K562 (cell line): ENCODE data around the gene PHYH.

Experiments
- CBX2 ChIP-seq: fragments of 200-600 bp; sonication (generic); IDR thresholded peaks from one replicate; pipeline ENCODE4 v1.6.1; 2012; ENCODE audit warnings: mild to moderate bottlenecking, low read length, inconsistent platforms; ENCODE audit not compliant: insufficient read depth, poor library complexity, severe bottlenecking
- CREB1 ChIP-seq, 2 experiments: sonication (generic) in 1 of 2; formaldehyde crosslinking in 1 of 2; IDR thresholded peaks; 2 replicates each; pipeline versions ENCODE4 v1.6.1 to v1.8.0; 2012 to 2022; ENCODE audit warnings: inconsistent platforms in 1 of 2, mild to moderate bottlenecking in 1 of 2, missing genetic modification reagents in 1 of 2, moderate library complexity in 1 of 2
- EHMT2 ChIP-seq: fragments of 450-650 bp; IDR thresholded peaks from 2 replicates; pipeline ENCODE4 v1.6.1; 2018; ENCODE audit warnings: antibody characterized with exemption
- GABPA ChIP-seq: fragments of 200-800 bp; sonication (Bioruptor generic); conservative IDR thresholded peaks from 2 replicates; pipeline ENCODE4 v1.6.1; 2016; ENCODE audit warnings: low read depth, missing genetic modification characterization, missing compliant biosample characterization
- MXI1 ChIP-seq: IDR thresholded peaks from 2 replicates; pipeline ENCODE4 v1.6.1; 2011; ENCODE audit warnings: low read depth, mild to moderate bottlenecking, improper control_type of control experiment, low read length
- POLR2A ChIP-seq: fragments of 450-650 bp; conservative IDR thresholded peaks from 2 replicates; pipeline ENCODE4 v1.6.1; 2016
- TBL1XR1 ChIP-seq, 2 experiments: IDR thresholded peaks; 2 replicates each; pipeline ENCODE4 v1.6.1; 2012; ENCODE audit warnings: improper control_type of control experiment in 2 of 2, low read length in 2 of 2, mild to moderate bottlenecking in 1 of 2
- TCF3 ChIP-seq: sonication (generic); formaldehyde crosslinking; IDR thresholded peaks from 2 replicates; pipeline ENCODE4 v1.4.0; 2020; ENCODE audit warnings: mild to moderate bottlenecking, missing genetic modification reagents
- ZNF3 ChIP-seq: fragments of 250-450 bp; sonication (Bioruptor Pico); IDR thresholded peaks from 2 replicates; pipeline ENCODE4 v1.5.0; 2021; ENCODE audit warnings: mild to moderate bottlenecking, moderate library complexity
- ZNF76 ChIP-seq: fragments of 250-450 bp; sonication (Bioruptor Pico); IDR thresholded peaks from 2 replicates; pipeline ENCODE4 v1.4.0; 2020; ENCODE audit warnings: mild to moderate bottlenecking, moderate library complexity, borderline replicate concordance
- TF ChIP-seq, protein P1 (sequence below): fragments of 250-450 bp; sonication (Bioruptor Pico); IDR thresholded peaks from 2 replicates; pipeline ENCODE4 v1.8.0; 2021; ENCODE audit warnings: borderline replicate concordance, mild to moderate bottlenecking, moderate library complexity; ENCODE audit not compliant: poor library complexity, severe bottlenecking
- TF ChIP-seq, protein P2 (sequence below): fragments of 450-650 bp; formaldehyde crosslinking; IDR thresholded peaks from 2 replicates; pipeline ENCODE4 v1.4.0; 2020; ENCODE audit warnings: mild to moderate bottlenecking, moderate library complexity
- TF ChIP-seq, protein P3 (sequence below), 3 experiments: IDR thresholded peaks in 2 of 3; conservative IDR thresholded peaks in 1 of 3; 2 replicates each; pipeline ENCODE4 v1.5.1; 2011 to 2012; ENCODE audit warnings: low read length in 3 of 3, mild to moderate bottlenecking in 3 of 3, control low read depth in 2 of 3, improper control_type of control experiment in 1 of 3, inconsistent platforms in 1 of 3, low read depth in 1 of 3, mixed read lengths in 1 of 3, moderate library complexity in 1 of 3; ENCODE audit not compliant: insufficient read depth in 2 of 3
- TF ChIP-seq, protein P4 (sequence below): sonication (generic); formaldehyde crosslinking; IDR thresholded peaks from 2 replicates; pipeline ENCODE4 v1.8.0; 2022; ENCODE audit warnings: missing genetic modification reagents, mild to moderate bottlenecking, borderline replicate concordance

DNA sequence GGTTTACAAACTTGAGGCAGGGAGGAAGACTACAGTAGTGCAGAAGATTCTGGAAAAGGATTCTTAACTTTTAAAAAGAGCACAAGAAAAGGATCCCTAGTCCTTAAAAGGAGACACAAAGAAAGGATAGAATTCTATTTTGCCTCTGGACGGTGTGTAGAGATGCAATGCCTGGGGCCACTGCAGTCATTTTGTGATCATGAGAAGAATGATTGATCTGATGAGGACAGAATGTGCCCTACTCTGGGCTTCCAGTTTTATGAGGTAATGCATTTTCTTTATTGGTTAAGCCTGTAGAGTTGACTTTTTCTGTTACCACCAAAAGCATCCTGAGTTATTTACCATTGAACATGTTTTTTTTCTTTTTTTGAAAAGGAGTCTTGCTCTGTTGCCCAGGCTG is 37.4 kb downstream of the PHYH start:
- TF ChIP-seq CREB1 (IDR thresholded peaks at IDR 0.05) = no peak
- TF ChIP-seq CREB1 (CRISPR knock-in tag; IDR thresholded peaks at IDR 0.05) = no peak
- TF ChIP-seq, protein P1, sequence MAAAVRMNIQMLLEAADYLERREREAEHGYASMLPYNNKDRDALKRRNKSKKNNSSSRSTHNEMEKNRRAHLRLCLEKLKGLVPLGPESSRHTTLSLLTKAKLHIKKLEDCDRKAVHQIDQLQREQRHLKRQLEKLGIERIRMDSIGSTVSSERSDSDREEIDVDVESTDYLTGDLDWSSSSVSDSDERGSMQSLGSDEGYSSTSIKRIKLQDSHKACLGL (CRISPR knock-in tag) = no peak
- TF ChIP-seq ZNF76 (CRISPR knock-in tag) = no peak
- no peak for TF ChIP-seq POLR2A
- TF ChIP-seq, protein P2, sequence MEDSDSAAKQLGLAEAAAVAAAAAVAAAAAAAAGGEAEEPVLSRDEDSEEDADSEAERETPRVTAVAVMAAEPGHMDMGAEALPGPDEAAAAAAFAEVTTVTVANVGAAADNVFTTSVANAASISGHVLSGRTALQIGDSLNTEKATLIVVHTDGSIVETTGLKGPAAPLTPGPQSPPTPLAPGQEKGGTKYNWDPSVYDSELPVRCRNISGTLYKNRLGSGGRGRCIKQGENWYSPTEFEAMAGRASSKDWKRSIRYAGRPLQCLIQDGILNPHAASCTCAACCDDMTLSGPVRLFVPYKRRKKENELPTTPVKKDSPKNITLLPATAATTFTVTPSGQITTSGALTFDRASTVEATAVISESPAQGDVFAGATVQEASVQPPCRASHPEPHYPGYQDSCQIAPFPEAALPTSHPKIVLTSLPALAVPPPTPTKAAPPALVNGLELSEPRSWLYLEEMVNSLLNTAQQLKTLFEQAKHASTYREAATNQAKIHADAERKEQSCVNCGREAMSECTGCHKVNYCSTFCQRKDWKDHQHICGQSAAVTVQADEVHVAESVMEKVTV (CRISPR knock-in tag) = no peak
- no peak for TF ChIP-seq CBX2
- TF ChIP-seq, protein P3, sequence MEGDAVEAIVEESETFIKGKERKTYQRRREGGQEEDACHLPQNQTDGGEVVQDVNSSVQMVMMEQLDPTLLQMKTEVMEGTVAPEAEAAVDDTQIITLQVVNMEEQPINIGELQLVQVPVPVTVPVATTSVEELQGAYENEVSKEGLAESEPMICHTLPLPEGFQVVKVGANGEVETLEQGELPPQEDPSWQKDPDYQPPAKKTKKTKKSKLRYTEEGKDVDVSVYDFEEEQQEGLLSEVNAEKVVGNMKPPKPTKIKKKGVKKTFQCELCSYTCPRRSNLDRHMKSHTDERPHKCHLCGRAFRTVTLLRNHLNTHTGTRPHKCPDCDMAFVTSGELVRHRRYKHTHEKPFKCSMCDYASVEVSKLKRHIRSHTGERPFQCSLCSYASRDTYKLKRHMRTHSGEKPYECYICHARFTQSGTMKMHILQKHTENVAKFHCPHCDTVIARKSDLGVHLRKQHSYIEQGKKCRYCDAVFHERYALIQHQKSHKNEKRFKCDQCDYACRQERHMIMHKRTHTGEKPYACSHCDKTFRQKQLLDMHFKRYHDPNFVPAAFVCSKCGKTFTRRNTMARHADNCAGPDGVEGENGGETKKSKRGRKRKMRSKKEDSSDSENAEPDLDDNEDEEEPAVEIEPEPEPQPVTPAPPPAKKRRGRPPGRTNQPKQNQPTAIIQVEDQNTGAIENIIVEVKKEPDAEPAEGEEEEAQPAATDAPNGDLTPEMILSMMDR (IDR thresholded peaks at IDR 0.05 in 2 of 3, conservative IDR thresholded peaks at IDR 0.05 in 1 of 3; ENCODE audit: insufficient read depth in 2 of 3, low read depth in 1 of 3, low read length in 3 of 3) = no peak
- no peak for TF ChIP-seq MXI1
- no peak for TF ChIP-seq GABPA (tag)
- no peak for TF ChIP-seq TBL1XR1 (IDR thresholded peaks at IDR 0.05; ENCODE audit: low read length in 2 of 2)
- TF ChIP-seq EHMT2 = no peak
- no peak for TF ChIP-seq ZNF3
- TF ChIP-seq, protein P4, sequence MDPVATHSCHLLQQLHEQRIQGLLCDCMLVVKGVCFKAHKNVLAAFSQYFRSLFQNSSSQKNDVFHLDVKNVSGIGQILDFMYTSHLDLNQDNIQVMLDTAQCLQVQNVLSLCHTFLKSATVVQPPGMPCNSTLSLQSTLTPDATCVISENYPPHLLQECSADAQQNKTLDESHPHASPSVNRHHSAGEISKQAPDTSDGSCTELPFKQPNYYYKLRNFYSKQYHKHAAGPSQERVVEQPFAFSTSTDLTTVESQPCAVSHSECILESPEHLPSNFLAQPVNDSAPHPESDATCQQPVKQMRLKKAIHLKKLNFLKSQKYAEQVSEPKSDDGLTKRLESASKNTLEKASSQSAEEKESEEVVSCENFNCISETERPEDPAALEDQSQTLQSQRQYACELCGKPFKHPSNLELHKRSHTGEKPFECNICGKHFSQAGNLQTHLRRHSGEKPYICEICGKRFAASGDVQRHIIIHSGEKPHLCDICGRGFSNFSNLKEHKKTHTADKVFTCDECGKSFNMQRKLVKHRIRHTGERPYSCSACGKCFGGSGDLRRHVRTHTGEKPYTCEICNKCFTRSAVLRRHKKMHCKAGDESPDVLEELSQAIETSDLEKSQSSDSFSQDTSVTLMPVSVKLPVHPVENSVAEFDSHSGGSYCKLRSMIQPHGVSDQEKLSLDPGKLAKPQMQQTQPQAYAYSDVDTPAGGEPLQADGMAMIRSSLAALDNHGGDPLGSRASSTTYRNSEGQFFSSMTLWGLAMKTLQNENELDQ (CRISPR knock-in tag) = no peak
- no peak for TF ChIP-seq TCF3
